HG03432 (cell line): ENCODE data around the gene ACSM3.
"Not testable (repeated sequence)": the region's sequence is repeated elsewhere in the genome, so short reads cannot be mapped to it uniquely, and the experiment has no call there.

Experiments
- ATAC-seq: cut with Tn5 transposase; IDR thresholded peaks from one replicate; pipeline ENCODE4 v1.9.1; 2021; ENCODE audit warnings: mild to moderate bottlenecking, moderate library complexity; ENCODE audit not compliant: unreplicated experiment

Gene ACSM3

DNA sequence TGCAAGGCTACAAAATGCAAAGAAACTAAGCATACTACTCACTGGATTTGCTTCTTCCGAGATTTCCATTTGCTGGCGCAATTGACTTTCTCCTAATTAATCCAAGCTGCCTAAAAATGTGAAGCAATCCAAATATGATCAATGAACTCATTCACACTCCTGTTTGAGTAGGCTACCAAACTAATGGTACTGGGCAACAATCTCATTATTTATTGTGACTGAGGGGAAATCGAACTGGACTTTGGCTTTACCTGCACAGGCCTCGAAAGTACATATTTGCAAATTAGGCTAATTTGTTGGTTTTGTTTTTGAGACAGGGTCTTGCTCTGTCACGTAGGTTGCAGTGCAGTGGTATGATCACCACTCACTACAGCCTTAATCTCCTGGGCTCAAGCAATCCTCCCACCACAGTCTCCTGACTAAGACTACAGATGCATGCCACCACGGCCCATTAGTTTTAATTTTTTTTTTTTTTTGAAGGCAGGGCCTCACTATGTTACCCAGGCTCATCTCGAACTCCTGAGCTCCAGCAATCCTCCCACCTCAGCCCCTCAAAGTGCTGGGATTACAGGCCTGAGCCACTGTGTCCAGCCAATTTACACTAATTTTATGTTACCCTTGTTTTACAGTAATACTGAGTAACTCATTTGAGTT is 39.9 kb downstream of the ACSM3 start:
- ATAC-seq: no peak

DNA sequence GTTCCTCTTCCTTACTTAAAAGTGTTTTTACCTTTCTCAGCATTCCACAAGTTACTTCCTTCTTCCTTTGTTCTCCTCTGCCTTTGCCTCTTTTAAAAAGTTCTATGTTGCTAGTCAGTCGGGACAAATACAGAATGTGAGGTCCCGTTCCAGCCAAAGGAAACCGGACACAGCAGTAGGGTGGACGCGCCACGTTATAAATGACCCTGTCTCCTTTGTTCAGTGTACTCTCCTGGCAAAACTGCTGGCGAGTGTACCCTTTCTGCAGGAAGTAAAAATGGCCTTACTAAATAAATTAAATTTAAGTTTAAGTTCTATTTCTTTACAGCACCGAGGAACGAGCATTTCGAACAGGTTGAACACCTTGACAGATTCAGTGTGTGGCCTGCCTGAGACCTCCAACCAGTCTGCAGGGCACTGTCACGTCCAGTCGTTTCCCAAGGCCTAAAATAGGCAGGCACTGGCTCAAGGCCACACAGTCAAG is 41.9 kb downstream of the ACSM3 start:
- ATAC-seq: not testable (repeated sequence)

DNA sequence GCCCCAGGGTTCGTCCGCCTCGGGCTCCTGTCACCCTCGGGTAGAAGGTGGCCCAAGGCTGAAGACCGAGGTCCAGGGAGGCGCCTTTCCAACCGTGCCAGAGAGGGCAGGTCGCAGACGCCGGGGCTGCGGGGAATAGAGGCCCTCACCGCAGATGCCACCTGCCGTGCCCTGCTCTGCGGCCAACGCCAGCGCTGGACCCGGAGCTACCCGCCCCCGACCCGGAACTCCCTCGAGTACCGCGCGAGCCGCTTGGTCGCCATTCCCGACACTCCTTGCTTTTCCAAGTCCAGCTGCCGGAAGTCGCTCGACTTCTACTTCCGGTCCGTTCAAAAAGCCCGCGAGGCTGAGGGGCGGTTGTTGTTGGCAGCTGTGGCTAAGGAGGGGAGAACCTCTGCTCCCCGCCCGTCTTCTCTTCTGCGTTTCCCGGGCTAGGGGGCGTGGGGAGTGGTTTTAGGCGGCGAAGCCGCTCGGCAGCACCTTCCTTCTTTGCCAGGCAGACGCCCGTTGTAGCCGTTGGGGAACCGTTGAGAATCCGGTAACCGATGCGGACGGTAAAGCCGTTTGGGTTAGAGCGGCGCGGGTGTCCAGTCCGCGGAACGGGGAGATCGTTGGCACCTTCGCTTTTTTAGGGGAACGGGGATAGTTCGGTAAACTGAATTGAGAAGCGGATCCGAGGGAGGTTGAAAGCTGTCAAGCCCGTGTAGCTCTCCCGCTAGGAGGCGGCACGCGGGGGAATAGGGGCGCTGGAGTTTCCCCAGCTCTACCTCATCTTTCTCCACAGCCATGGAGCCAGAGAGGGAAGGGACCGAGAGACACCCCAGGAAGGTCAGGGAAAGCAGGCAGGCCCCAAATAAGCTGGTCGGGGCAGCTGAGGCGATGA is 42.6 kb downstream of the ACSM3 start, which contains the start of the genes ERI2 and REXO5:
Gene ERI2 (minus strand): TSS at position 305 of the 883 bp plus-strand sequence. CDS start 42 bp downstream, at position 263.
Gene REXO5 (plus strand): TSS at position 360 of the 883 bp plus-strand sequence. CDS start 427 bp downstream, at position 787.
- ATAC-seq: peak; percentile 85

DNA sequence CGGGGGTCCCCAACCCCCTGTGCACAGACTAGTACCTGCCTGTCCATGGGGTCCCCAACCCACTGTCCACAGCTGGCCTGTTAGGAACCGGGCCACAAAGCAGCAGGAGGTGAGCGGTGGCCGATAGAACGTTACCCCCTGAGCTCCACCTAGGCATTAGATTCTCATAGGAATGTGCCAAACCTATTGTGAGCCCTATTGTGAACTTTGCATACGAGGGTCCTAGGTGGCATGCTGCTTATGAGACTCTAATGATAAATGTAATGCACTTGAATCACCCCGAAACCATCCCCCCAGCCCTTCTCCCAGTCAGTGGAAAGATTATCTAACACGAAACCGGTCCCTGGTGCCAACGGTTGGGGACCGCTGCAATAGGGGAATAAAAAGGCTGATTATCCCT is 44.0 kb downstream of the ACSM3 start:
- ATAC-seq: no peak

DNA sequence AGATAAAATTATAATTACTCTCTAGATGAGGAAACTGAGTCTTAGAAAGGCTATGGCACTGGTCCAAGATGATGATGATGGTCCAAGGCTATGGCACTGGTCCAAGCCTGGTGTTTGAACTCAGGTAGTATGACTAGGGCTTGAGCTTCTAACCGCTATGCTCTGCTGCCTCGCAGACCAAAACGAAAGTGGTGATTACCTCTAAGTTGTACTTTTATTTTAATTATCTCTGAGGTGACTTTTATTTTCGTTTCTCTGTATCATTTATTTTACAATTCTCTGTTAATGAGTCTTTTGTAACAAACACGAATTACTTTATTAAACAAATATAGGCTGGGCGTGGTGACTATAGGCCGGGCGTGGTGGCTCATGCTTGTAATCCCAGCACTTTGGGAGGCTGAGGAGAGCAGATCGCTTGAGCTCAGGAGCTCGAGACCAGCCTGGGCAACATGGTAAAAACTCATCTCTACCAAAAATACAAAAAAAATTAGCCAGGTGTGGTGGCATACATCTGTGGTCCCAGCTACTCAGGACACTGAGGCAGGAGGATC is 48.1 kb downstream of the ACSM3 start:
- ATAC-seq: no peak

DNA sequence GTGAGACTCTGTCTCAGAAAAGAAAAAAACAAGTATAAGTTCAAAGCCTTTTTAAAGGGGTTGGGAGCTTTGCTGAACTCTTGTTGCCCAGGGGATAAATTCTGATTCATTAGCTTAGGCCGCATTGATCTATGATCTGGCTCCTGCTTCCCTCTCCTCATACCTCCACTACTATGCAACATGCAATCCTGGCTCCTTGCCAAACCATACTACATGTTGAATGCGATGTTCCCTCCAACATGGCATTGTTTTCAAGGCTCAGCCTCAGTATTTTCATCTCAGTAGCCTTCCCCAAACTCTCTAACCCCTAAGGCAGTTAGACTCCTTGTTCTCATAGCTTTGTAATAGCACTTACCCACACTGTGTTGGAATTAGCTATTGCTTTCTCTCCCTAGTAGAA is 48.7 kb downstream of the ACSM3 start:
- ATAC-seq: no peak

DNA sequence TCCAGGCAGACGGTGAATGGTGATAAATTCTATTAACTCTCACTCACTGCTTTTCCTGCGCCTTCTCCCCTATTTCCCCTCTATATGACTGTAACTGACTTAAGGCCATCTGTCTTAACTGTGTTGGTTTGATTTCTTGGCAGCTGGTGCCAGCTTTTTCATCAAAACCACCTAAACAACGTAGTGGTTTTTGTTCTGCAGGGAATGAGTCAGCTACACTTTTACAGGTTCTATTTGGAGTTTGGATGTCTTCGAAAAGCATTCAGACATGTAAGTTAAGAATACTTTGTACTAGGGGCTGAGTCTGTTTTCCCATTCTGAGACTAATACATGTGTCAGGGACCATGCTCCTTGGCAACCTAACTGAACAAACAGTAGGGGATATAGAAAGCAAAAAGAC is 51.0 kb downstream of the ACSM3 start:
- no peak for ATAC-seq

DNA sequence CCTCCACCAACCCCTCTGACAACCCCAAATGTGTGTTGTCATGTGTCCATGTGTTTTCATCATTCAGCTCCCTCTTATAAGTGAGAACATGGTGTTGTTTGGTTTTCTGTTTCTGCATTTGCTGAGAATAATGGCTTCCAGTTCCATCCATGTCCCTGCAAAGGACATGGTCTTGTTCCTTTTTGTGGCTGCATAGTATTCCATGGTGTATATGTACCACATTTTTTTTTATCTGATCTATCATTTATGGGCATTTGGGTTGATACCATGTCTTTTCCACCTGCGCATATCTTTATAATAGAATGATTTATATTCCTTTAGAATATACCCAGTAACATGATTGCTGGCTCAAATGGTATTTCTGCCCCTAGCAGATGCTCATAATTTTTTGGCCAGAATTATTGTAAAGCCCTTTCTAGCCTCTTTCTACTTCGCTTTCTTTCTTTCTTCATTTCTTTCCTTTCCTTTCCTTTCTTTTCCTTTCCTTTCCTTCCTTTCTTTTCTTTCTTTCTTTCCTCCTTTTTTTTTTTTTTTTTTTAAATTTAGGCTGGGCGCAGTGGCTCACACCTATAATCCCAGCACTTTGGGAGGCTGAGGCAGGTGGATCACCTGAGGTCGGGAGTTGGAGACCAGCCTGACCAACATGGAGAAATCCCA is 55.2 kb downstream of the ACSM3 start:
- no peak for ATAC-seq

DNA sequence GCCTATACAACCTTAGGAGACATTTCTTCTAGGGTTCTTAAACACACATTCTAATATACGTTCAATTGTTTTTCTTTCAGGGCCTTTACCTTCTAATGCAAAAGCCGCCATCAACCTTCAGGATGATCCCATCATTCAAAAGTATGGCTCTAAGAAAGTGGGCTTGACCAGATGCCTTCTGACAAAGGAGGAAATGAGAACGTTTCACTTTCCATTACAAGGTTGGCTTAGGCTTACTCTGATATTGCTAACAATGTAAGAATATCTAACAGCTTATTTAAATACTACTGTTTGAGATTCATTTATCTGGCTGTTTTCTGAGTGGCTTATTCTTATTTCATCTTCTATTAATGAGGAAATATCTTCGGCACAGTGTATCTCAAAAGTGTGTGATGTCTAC is 57.9 kb downstream of the ACSM3 start:
- ATAC-seq: no peak

DNA sequence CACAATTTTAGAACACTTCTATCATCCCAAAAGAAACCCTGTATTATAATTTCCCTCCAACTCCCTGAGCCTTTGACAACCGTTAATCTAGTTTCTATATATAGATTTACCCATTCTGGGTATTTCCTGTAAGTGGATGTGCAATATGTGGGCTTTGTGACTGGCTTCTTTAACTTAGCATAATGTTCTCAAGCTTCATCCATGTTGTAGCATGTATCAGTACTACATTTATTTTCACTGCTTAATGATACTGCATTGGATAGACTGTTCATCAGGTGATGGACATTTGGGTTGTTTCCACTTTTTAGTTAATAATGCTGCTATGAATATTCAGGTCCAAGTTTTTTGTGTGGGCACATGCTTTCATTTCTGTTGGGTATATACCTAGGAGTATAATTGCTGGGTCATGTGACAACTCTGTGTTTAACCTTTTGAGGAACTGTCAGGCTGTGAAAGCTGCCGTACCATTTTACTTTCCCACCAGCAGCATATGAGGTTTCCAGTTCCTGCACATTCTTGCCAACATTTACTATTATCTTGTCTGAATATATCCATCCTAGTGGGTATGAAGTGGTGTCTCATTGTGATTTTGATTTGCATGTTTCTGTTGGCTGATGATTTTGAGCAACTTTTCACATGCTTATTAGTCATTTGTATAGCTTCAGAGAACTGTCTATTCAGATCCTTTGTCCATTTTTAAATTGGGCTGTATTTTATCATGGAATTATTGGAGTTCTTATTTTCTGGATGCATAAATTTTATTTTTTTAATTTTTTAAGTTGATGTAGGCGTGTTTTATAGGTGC is 58.9 kb downstream of the ACSM3 start:
- no peak for ATAC-seq

DNA sequence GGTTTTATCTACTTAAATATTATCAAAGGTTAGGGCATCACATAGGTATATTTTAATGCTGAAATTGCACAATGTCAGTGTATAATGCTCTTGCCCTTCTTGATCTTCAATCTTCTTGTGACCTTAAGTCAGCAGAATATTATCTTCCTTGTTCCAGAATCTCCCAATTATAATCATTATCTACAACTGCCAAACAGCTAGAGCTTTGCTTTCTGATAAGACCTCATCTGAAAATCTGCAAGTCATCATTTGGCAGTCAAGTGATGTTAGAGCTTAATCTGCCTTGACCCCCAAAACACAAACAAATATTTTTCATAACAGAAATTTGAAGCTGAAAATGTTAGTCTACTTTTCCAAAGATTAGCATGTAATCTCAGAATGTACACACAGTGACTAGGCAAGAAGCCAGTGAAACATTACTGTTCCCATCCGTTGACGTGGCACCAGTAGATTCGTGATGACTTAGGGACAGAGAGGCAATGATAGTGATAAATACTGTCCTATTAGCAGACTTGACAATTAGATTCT is 62.3 kb downstream of the ACSM3 start:
- ATAC-seq: no peak

DNA sequence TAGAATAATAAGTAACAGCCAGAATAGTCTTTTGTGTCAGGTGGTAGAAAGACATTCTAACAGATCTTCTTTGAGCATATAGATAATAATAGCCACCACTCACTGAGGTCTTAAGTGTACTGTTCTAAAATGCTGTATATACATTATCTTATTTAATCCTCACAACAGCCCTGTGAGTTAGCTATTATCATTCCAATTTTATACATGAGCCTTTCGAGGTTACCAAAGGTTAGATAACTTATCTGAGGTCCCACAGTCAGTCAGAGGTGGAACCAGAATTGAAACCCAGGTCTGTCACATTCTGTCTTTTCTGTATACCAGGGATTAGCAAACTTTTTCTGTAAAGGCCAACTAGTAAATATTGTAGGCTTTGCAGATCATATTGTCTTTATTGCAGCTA is 65.7 kb downstream of the ACSM3 start:
- ATAC-seq: no peak

DNA sequence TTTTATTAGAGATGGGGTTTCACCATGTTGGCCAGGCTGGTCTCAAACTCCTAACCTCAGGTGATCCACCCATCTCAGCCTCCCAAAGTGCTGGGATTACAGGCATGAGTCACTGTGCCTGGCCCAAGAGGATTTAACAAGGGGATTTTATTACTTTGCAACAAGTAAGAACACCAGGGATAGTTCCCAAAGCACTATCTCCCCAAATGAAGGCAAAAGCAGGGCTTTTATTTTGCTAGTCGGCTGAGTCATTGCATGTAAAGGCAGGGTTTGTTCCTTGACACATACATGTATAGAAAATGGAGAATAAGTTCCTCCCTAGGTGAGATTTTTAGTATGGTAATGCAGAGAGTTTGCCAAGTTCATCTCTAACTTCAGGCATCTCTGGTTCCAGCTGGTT is 66.6 kb downstream of the ACSM3 start:
- no peak for ATAC-seq

DNA sequence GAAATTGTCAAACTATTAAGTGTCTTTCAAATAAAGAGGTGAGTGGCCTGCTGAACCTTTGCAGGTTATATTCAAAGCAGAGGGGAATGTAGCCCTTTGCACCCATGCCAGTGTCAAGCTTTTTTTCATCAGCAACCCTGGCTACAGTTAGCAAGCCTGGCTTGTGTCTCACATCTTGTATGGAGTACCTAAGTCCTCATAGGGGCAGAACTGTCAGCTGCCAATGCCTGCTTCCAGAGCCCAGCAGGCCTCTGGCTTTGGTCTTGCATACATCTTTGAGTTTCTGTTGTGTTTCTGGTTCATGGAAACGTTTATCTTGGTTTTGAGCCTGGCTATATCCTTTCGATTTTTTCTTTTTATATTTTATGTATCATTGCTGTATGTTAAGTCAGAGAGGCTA is 69.3 kb downstream of the ACSM3 start:
- no peak for ATAC-seq

DNA sequence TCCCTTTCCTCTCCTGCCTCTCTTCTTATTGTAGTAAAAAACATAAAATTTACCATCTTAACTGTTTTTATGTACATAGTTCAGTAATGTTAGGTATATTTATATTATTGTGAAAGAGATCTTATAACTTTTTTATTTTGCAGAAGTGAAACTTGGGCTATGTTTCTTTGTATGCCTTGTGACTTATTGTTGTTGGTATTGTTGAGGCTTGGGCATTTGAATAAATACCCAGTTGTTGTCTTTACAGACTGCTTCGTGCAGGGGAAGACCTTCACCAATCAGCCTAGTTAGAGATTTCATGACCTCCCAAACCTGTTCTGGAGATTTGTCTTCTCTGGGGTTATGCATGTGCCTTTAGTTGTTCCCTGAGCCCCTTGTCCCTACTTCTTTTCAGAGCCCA is 74.4 kb downstream of the ACSM3 start:
- ATAC-seq: peak; percentile 47

DNA sequence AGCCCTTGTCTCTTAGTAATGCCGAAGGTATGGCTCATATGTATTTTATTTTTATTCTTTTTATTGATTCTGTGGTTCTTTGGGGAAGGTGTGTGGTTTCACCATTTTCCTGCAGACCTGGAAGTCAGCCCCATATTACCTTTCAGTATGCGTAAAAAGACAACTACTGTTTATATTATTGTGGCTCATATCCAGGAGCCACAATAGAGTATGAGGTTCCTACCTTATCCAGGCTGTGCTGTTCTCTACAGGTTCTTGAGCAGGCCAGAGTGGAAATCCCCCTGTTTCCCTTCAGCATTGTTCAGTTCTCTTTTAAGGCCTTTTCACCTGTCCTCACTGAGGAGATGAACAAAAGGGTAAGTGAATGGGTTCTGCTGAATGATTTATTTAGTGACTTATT is 75.7 kb downstream of the ACSM3 start:
- no peak for ATAC-seq

DNA sequence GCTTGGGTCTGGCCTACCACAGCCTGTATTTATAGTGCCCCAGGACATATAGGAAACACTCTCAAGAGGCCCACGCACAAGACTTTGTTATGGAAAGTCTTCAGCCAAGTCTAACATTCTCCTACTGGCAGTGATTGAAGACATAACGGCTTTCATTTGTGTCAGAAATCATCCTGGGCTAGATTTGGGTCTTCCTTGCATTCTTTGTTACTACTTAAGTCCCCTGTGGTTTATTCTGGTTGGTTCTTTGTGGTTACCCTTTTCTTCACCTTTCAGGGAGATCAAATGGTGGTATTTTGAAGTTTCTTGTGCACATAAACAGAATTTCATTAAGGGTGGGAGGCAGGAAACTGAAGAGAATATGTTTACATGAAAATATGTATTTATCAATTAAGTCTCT is 80.2 kb downstream of the ACSM3 start:
- ATAC-seq: no peak

DNA sequence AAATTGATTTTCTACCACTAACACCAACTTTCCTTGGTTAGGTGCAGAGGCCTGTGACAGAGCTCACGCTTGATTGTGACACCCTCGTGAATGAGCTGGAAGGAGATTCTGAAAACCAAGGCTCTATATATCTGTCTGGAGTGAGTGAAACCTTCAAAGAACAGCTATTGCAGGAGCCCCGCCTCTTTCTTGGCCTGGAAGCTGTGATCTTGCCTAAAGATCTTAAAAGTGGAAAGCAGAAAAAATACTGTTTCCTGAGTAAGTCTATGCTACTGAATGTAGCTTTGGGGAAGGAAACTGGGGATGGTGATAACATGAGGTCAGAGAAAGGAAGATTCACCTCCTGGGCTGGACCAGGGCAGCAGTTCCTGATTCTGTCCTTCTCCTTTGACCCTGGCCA is 80.8 kb downstream of the ACSM3 start:
- ATAC-seq: no peak

DNA sequence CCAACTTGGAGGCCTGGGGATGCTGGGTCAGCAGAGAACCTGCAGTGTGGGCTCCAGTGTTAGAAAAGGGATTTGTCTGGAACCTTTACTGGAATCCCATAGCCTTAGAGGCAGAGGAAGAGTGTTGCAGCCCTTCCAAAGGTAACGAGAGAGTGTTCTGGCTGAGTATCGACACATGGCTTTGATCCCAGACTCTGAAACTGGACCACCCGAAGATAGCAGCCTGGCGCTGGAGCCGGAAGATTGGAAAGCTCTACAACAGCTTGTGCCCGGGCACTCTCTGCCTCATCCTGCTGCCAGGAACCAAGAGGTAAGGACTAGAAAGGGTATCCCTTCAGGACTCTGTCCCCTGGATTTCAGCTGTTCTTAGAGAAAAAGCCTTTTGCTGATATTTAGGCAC is 82.2 kb downstream of the ACSM3 start:
- ATAC-seq: no peak

DNA sequence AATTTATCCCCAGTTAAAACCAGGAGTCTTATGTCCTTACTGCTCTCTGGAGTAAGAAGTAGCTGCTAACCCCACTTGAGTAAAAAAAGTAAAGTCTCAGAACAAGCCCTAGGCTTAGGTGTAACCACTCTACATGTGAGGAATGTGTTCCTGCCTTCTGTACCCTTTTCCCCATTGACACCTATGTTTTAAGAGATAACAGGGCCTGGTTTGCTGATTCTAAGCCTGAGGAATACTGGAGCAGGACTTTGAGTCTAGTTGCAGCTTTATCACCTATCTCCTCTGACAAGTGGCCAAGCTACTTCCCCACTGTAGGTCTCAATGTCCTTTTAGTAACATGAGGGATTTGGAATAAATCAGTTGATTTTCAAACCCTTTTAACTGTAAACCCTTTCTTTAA is 82.7 kb downstream of the ACSM3 start:
- no peak for ATAC-seq
